Endodermal cell (in vitro differentiated cells): ENCODE data around the gene ETV6. TPM values are rescaled to one million over a fixed set of nuclear protein-coding genes. Genes with fewer than 3 reads are reported as not detected.

Experiments used
- DNase-seq: peaks from one replicate; pipeline ENCODE4 v3.0.0-alpha.2; 2017
- H3K27ac ChIP-seq: 2 replicates; pipeline ENCODE4 v1.5.1; 2013; ENCODE audit warnings: mild to moderate bottlenecking, low read depth, low read length, moderate library complexity
- H3K27me3 ChIP-seq: 2 replicates; pipeline ENCODE4 v1.6.1; 2013; ENCODE audit warnings: mild to moderate bottlenecking, low read length, moderate library complexity; ENCODE audit not compliant: insufficient read depth, control insufficient read depth, poor library complexity, severe bottlenecking
- H3K36me3 ChIP-seq: 2 replicates; pipeline ENCODE4 v1.7.0; 2013; ENCODE audit warnings: mild to moderate bottlenecking, low read length, moderate library complexity; ENCODE audit not compliant: control insufficient read depth, insufficient read depth
- H3K4me1 ChIP-seq: one replicate; pipeline ENCODE4 v1.7.0; 2013; ENCODE audit warnings: low read length; ENCODE audit not compliant: control insufficient read depth, insufficient read depth
- H3K4me3 ChIP-seq: 2 replicates; pipeline ENCODE4 v1.5.1; 2013; ENCODE audit warnings: mild to moderate bottlenecking, low read length, moderate library complexity
- H3K9ac ChIP-seq: 2 replicates; pipeline ENCODE4 v1.6.1; 2013; ENCODE audit warnings: mild to moderate bottlenecking, low read length, moderate library complexity; ENCODE audit not compliant: poor library complexity, severe bottlenecking; ENCODE audit errors: extremely low read depth
- H3K9me3 ChIP-seq: 2 replicates; pipeline ENCODE4 v1.6.1; 2013; ENCODE audit warnings: mild to moderate bottlenecking, low read length, moderate library complexity; ENCODE audit not compliant: control insufficient read depth
- H3K27ac Mint-ChIP-seq: 2 replicates; pipeline ENCODE4 v1.8.0; 2020; ENCODE audit warnings: mixed read lengths
- H3K27me3 Mint-ChIP-seq: 2 replicates; pipeline ENCODE4 v1.8.0; 2021; ENCODE audit warnings: mild to moderate bottlenecking, mixed read lengths; ENCODE audit not compliant: insufficient read depth
- H3K36me3 Mint-ChIP-seq: 2 replicates; pipeline ENCODE4 v1.8.0; 2020; ENCODE audit warnings: low read depth, mixed read lengths
- H3K4me1 Mint-ChIP-seq: 2 replicates; pipeline ENCODE4 v1.8.0; 2020; ENCODE audit warnings: mixed read lengths
- H3K4me3 Mint-ChIP-seq: 2 replicates; pipeline ENCODE4 v1.8.0; 2020; ENCODE audit warnings: mild to moderate bottlenecking, moderate library complexity, mixed read lengths
- H3K9me3 Mint-ChIP-seq: 2 replicates; pipeline ENCODE4 v1.8.0; 2020; ENCODE audit warnings: mild to moderate bottlenecking, mixed read lengths
- CTCF ChIP-seq: fragments of 200-600 bp; sonication (generic); conservative IDR thresholded peaks from 2 replicates; pipeline ENCODE4 v1.5.0; 2021; ENCODE audit warnings: antibody characterized with exemption, mild to moderate bottlenecking
- whole genome bisulfite sequencing, 2 experiments: methylation state at CpG; one replicate each; pipeline versions ENCODE4 v1.1.5 to v1.1.7; 2013; ENCODE audit warnings: missing lambda C conversion rate in 2 of 2, mixed read lengths in 1 of 2; ENCODE audit not compliant: insufficient coverage in 1 of 2, insufficient read length in 1 of 2; 5-methylcytosine and 5-hydroxymethylcytosine counted together
- total RNA-seq, 2 donors: library from RNA; stranded (reverse); fragmentation: NEBNext Ultra II Directional in 1 of 2; extraction: Animal tissue kit (Norgen Biotek cat#: 25700) in 1 of 2; gene quantifications; 2 replicates in 1 of 2; 3 replicates in 1 of 2; pipeline ENCODE4 v1.2.1, GENCODE V29; 2021

The ETV6 gene
- total RNA-seq, 2 donors from 2014 or later, result 9.3 to 22.1 TPM

DNA sequence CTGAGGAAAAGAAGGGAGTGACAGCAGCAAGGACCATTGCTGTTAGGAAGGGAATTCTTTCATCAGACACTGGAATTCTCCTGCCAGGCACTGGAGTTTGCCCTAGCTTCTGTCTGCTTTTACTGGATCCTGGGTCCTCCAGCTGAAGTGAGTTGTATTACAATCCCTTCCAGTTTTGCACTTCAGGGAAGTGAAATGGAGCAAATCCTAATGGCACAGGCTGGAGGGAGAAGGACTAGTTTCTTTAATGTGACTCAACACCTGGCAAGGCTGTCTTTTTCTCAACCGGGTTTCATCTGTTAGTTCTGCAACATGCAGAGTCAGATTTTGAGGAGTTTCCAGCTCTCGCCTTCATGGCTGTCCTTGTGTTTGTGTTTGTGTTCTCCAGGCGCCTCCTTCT, 45.8 kb downstream of the ETV6 start:
- 90 to 94% methylated on average over 2 to 3 of the region's 3 CpGs for WGBS, 2 experiments
- Mint-ChIP-seq H3K4me3 (no peak overlapping the region), H3K36me3 (no peaks in the 10 kb centered on the region), H3K27me3 (no peaks in the 10 kb centered on the region), H3K27ac (no peak overlapping the region), H3K4me1 (no peaks in the 10 kb centered on the region), H3K9me3 (no peaks in the 10 kb centered on the region)
- H3K4me3 ChIP-seq, result no peak overlapping the region
- DNase-seq, result no peak
- no peak overlapping the region for H3K9ac ChIP-seq
- no peaks in the 10 kb centered on the region for H3K4me1 ChIP-seq
- peaks cover 4% of the 10 kb centered on the region for H3K9me3 ChIP-seq
- no peaks in the 10 kb centered on the region for H3K27me3 ChIP-seq
- no peak for TF ChIP-seq CTCF
- no peaks in the 10 kb centered on the region for H3K36me3 ChIP-seq
- H3K27ac ChIP-seq, result no peak overlapping the region

DNA sequence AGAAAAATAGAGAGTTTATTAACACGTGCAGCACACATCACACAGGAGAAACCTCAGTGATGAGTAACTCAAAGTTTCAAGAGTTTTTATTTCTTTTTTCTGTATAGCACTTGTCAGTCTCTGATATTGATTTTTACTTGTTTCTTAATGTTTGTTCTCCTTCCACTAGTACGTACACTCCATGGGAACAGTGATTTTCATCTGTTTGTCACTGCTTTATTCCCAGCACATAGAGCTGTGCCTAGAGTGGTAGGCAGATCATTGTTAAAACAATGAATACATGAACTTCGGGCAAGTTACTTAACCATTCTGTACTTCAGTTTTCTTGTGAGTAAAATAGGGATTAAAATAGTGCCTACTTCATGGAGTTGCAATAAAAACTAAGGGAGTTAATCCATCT, 46.6 kb downstream of the ETV6 start:
- H3K27me3 ChIP-seq, result no peaks in the 10 kb centered on the region
- 94 to 100% methylated on average over 1 to 3 of the region's 3 CpGs for WGBS, 2 experiments

GRCh38 chr12:11697131-11697530, 47.7 kb downstream of the ETV6 start:
- Histone ChIP-seq H3K4me3 (no peak overlapping the region), H3K4me1 (peaks cover 5% of the 10 kb centered on the region), H3K27me3 (no peaks in the 10 kb centered on the region), H3K36me3 (no peaks in the 10 kb centered on the region), H3K9ac (no peak overlapping the region), H3K9me3 (peaks cover 4% of the 10 kb centered on the region), H3K27ac (no peak overlapping the region)
- H3K27ac Mint-ChIP-seq, result no peak overlapping the region
- peaks cover 17% of the 10 kb centered on the region for H3K4me1 Mint-ChIP-seq
- DNase-seq, result no peak
- 90% methylated on average over 5 of the region's 5 CpGs for WGBS, 2 experiments
- no peaks in the 10 kb centered on the region for H3K36me3 Mint-ChIP-seq
- no peaks in the 10 kb centered on the region for H3K27me3 Mint-ChIP-seq
- H3K4me3 Mint-ChIP-seq, result no peak overlapping the region
- no peaks in the 10 kb centered on the region for H3K9me3 Mint-ChIP-seq
- TF ChIP-seq CTCF, result no peak

More for the DNA sequence above, 46.6 kb downstream of the ETV6 start:
- peaks cover 6% of the 10 kb centered on the region for H3K4me1 Mint-ChIP-seq
- DNase-seq, result no peak
- H3K4me3 ChIP-seq, result no peak overlapping the region
- no peak overlapping the region for H3K4me3 Mint-ChIP-seq
- no peak for TF ChIP-seq CTCF
- H3K4me1 ChIP-seq, result peaks cover 1% of the 10 kb centered on the region
- H3K36me3 ChIP-seq, result no peaks in the 10 kb centered on the region
- no peaks in the 10 kb centered on the region for H3K36me3 Mint-ChIP-seq
- no peaks in the 10 kb centered on the region for H3K27me3 Mint-ChIP-seq
- H3K9me3 Mint-ChIP-seq, result no peaks in the 10 kb centered on the region
- H3K27ac Mint-ChIP-seq, result no peak overlapping the region
- no peak overlapping the region for H3K9ac ChIP-seq
- no peak overlapping the region for H3K27ac ChIP-seq
- H3K9me3 ChIP-seq, result peaks cover 4% of the 10 kb centered on the region
